Endothelial cell of umbilical vein (primary cell): Measurements from ENCODE around the gene TBCD. TPM values are rescaled to one million over a fixed set of nuclear protein-coding genes. Genes with fewer than 3 reads are reported as not detected.

Experiments used
- BruUV-seq: library from RNA; stranded (reverse); fragments of 400-500 nt; replicated peaks from 2 replicates; lab custom pipeline; 2021; lab: Mats Ljungman, UMichigan
- CTCF ChIA-PET: fragments of 300-600, 350-600 bp; sonication (Branson Sonifier 250); formaldehyde crosslinking; loops from one replicate; lab custom pipeline; 2021; ENCODE audit warnings: antibody characterized with exemption, inconsistent platforms; lab: Charles Lee
- POLR2A ChIA-PET: fragments of 300-600, 350-600 bp; sonication (Branson Sonifier 250); formaldehyde crosslinking; loops from one replicate; lab custom pipeline; 2021; ENCODE audit warnings: antibody characterized with exemption, inconsistent platforms; lab: Charles Lee
- DNase-seq: peaks from one replicate; pipeline ENCODE4 v3.0.0-alpha.2; 2011; ENCODE audit warnings: low read depth, low spot score
- FAIRE-seq: peaks from 2 replicates; lab custom pipeline; 2011; peaks lifted over from hg19 to GRCh38; lab: Jason Lieb, UNC
- H2AFZ ChIP-seq: 2 replicates; pipeline ENCODE4 v1.6.0; 2012; ENCODE audit warnings: low read depth, low read length, control low read depth, inconsistent platforms
- H3K27ac ChIP-seq: 2 replicates; pipeline ENCODE4 v1.5.1; 2011; ENCODE audit warnings: low read depth, mild to moderate bottlenecking, control low read depth, low read length, moderate library complexity; ENCODE audit not compliant: insufficient read depth
- H3K27me3 ChIP-seq, 2 experiments: 2 replicates each; pipeline versions ENCODE4 v1.6.0 to v1.6.1; 2011; ENCODE audit warnings: low read length in 2 of 2, mixed read lengths in 1 of 2; ENCODE audit not compliant: control insufficient read depth in 2 of 2, insufficient read depth in 2 of 2
- H3K36me3 ChIP-seq, 2 experiments: 2 replicates in 1 of 2; 3 replicates in 1 of 2; pipeline ENCODE4 v1.5.1; 2011; ENCODE audit warnings: low read length in 2 of 2, mild to moderate bottlenecking in 1 of 2, moderate library complexity in 1 of 2; ENCODE audit not compliant: control insufficient read depth in 2 of 2, insufficient read depth in 2 of 2; ENCODE audit errors: extremely low read depth in 1 of 2
- H3K4me1 ChIP-seq: 3 replicates; pipeline ENCODE4 v1.5.1; 2011; ENCODE audit warnings: mild to moderate bottlenecking, low read length; ENCODE audit not compliant: control insufficient read depth, insufficient read depth; ENCODE audit errors: extremely low read depth
- H3K4me2 ChIP-seq: 2 replicates; pipeline ENCODE4 v1.6.1; 2011; ENCODE audit warnings: low read length, control low read depth, mixed read lengths; ENCODE audit not compliant: insufficient read depth
- H3K4me3 ChIP-seq, 3 experiments: fragments of 200-600 bp in 1 of 3; sonication (generic), shearing (Covaris generic) in 1 of 3; replicated peaks in 1 of 3; 2 replicates each; pipeline ENCODE4 v1.5.1; 2011 to 2016; ENCODE audit warnings: control low read depth in 3 of 3, low read length in 3 of 3, mild to moderate bottlenecking in 2 of 3, inconsistent platforms in 1 of 3, low read depth in 1 of 3, moderate library complexity in 1 of 3; ENCODE audit not compliant: insufficient read depth in 1 of 3
- H3K79me2 ChIP-seq: 2 replicates; pipeline ENCODE4 v1.6.0; 2012; ENCODE audit warnings: low read length, inconsistent platforms; ENCODE audit not compliant: control insufficient read depth, insufficient read depth
- H3K9ac ChIP-seq: replicated peaks from 2 replicates; pipeline ENCODE3; 2011; ENCODE audit warnings: low read length, control low read depth; ENCODE audit not compliant: insufficient read depth; ENCODE audit errors: extremely low read depth
- H3K9me1 ChIP-seq: replicated peaks from 3 replicates; pipeline ENCODE4 v1.6.0; 2011; ENCODE audit warnings: mild to moderate bottlenecking, low read length; ENCODE audit not compliant: control insufficient read depth, insufficient read depth; ENCODE audit errors: extremely low read depth
- H3K9me3 ChIP-seq: replicated peaks from 2 replicates; pipeline ENCODE4 v1.5.1; 2012; ENCODE audit warnings: low read length, inconsistent platforms; ENCODE audit not compliant: control insufficient read depth, insufficient read depth
- H4K20me1 ChIP-seq: replicated peaks from 2 replicates; pipeline ENCODE3; 2011; ENCODE audit warnings: mild to moderate bottlenecking, low read length; ENCODE audit not compliant: control insufficient read depth, insufficient read depth; ENCODE audit errors: extremely low read depth
- CTCF ChIP-seq, 2 donors: IDR thresholded peaks; 1 replicate in 1 of 2; 2 replicates in 1 of 2; pipeline ENCODE4 v1.5.1; 2011; ENCODE audit warnings: low read length in 2 of 2, mild to moderate bottlenecking in 2 of 2, moderate library complexity in 2 of 2, control low read depth in 1 of 2, inconsistent platforms in 1 of 2, low read depth in 1 of 2; ENCODE audit not compliant: insufficient read depth in 1 of 2; ENCODE audit errors: extremely low read depth in 1 of 2
- EZH2 ChIP-seq: IDR thresholded peaks from 2 replicates; pipeline ENCODE4 v1.6.1; 2012; ENCODE audit warnings: borderline replicate concordance, low read depth, mild to moderate bottlenecking, moderate library complexity, low read length, inconsistent platforms; ENCODE audit not compliant: severe bottlenecking
- FOS ChIP-seq: IDR thresholded peaks from 2 replicates; pipeline ENCODE4 v1.6.1; 2011; ENCODE audit warnings: mild to moderate bottlenecking, low read length, moderate library complexity, borderline replicate concordance; ENCODE audit not compliant: insufficient read depth
- GATA2 ChIP-seq: IDR thresholded peaks from 2 replicates; pipeline ENCODE4 v1.7.0; 2011; ENCODE audit warnings: low read depth, mild to moderate bottlenecking, moderate library complexity, mixed read lengths, low read length; ENCODE audit not compliant: insufficient read length, insufficient read depth
- JUN ChIP-seq: IDR thresholded peaks from 2 replicates; pipeline ENCODE4 v1.6.1; 2011; ENCODE audit warnings: borderline replicate concordance, low read depth; ENCODE audit not compliant: insufficient read length, insufficient read depth
- MAX ChIP-seq: IDR thresholded peaks from 2 replicates; pipeline ENCODE4 v1.6.1; 2011; ENCODE audit not compliant: insufficient read depth, insufficient read length
- MYC ChIP-seq: IDR thresholded peaks from one replicate; pipeline ENCODE4 v1.6.1; 2011; ENCODE audit warnings: mild to moderate bottlenecking, low read depth, low read length
- POLR2A ChIP-seq: IDR thresholded peaks from 2 replicates; pipeline ENCODE4 v1.6.1; 2012; ENCODE audit warnings: low read depth, mild to moderate bottlenecking, control low read depth, low read length
- POLR2AphosphoS5 ChIP-seq: IDR thresholded peaks from 2 replicates; pipeline ENCODE4 v1.6.1; 2012; ENCODE audit warnings: low read depth, mild to moderate bottlenecking, control low read depth, low read length, moderate library complexity; ENCODE audit not compliant: insufficient read depth
- dilution Hi-C: fragments of 300-500 bp; cut with MboI; formaldehyde crosslinking; loops from one replicate; pipeline ENCODE4 v1.15.0; 2019; ENCODE audit warnings: low sequenced_read_pairs; ENCODE audit not compliant: extremely low pct_ligation_motif_present
- intact Hi-C: fragments of 100-400 bp; cut with micrococcal nuclease; formaldehyde crosslinking; loops from one replicate; pipeline ENCODE4 v1.10.0; 2022
- polyA plus RNA-seq, 4 experiments: library from polyadenylated mRNA; depleted of rRNA in 3 of 4; stranded (reverse) in 3 of 4; unstranded in 1 of 4; fragments of >200 nt; gene quantifications; 2 replicates each; pipeline versions ENCODE4 v1.2.1 to v1.2.3, GENCODE V29; 2011 to 2012; ENCODE audit warnings: missing spikeins in 1 of 4
- total RNA-seq: library from RNA; stranded (reverse); gene quantifications from 2 replicates; pipeline ENCODE4 v1.2.3, GENCODE V29; 2021

The TBCD gene
- total and polyA plus RNA-seq, 2 donors (not counting 3 experiments of a cell fraction or from before 2014, with no cell fraction given): 121 to 145 TPM

- BruUV-seq: no TSS peak
- H3K4me1 ChIP-seq: no peaks in the 10 kb centered on the region
- H3K9me3 ChIP-seq: no peaks in the 10 kb centered on the region
- intact Hi-C loops: no loop called here
- dilution Hi-C loops: no loop called here
- no peak overlapping the region for H2AFZ ChIP-seq
- DNase-seq: no peak
- ChIA-PET POLR2A (no interaction called here), CTCF (no interaction called here)
- TF ChIP-seq POLR2A (no peak), POLR2AphosphoS5 (no peak)
- H3K9me1 ChIP-seq: no peaks in the 10 kb centered on the region
- FAIRE-seq: no peak
- H3K36me3 ChIP-seq: peaks cover 0 to 49% of the 10 kb centered on the region in 2 experiments
- no peak overlapping the region for H3K4me3 ChIP-seq
- no peaks in the 10 kb centered on the region for H4K20me1 ChIP-seq
- no peaks in the 10 kb centered on the region for H3K27me3 ChIP-seq
- H3K79me2 ChIP-seq: no peaks in the 10 kb centered on the region
- no peak overlapping the region for H3K9ac ChIP-seq
- no peak overlapping the region for H3K4me2 ChIP-seq
- no peak overlapping the region for H3K27ac ChIP-seq
Observed at GRCh38 chr17:82938486-82938872, 186.6 kb downstream of the TBCD start.

- Histone ChIP-seq H3K9me1 (no peaks in the 10 kb centered on the region), H3K4me2 (no peak overlapping the region), H2AFZ (no peak overlapping the region), H3K27ac (no peak overlapping the region), H3K36me3 (peaks cover 0 to 45% of the 10 kb centered on the region in 2 experiments), H3K9ac (no peak overlapping the region), H3K4me3 (no peak overlapping the region), H3K4me1 (no peaks in the 10 kb centered on the region), H3K9me3 (no peaks in the 10 kb centered on the region), H3K27me3 (no peaks in the 10 kb centered on the region), H4K20me1 (no peaks in the 10 kb centered on the region), H3K79me2 (no peaks in the 10 kb centered on the region)
- no TSS peak for BruUV-seq
- ChIA-PET CTCF (no interaction called here), POLR2A (no interaction called here)
- dilution Hi-C loops: no loop called here
- DNase-seq (no peak), FAIRE-seq (no peak)
- TF ChIP-seq MAX (no peak), FOS (no peak), EZH2 (no peak), JUN (no peak), POLR2A (no peak), MYC (no peak), GATA2 (no peak), POLR2AphosphoS5 (no peak), CTCF (IDR thresholded peaks at IDR 0.05; ENCODE audit: extremely low read depth in 1 of 2, insufficient read depth in 1 of 2, low read depth in 1 of 2, low read length in 2 of 2) (no peak)
- intact Hi-C loops: no loop called here
Observed at GRCh38 chr17:82938873-82939620, 187.2 kb downstream of the TBCD start.
